CD8-positive, alpha-beta memory T cell (primary cell): Measurements from ENCODE around the gene RELCH. TPM values are rescaled to one million over a fixed set of nuclear protein-coding genes. Genes with fewer than 3 reads are reported as not detected.

Source experiments
- CTCF ChIA-PET: fragments of 350-600 bp; sonication (Branson Sonifier 250); formaldehyde crosslinking; loops from one replicate; lab custom pipeline; 2021; ENCODE audit warnings: antibody characterized with exemption; lab: Charles Lee
- POLR2A ChIA-PET: fragments of 350-600 bp; sonication (Branson Sonifier 250); formaldehyde crosslinking; loops from one replicate; lab custom pipeline; 2021; ENCODE audit warnings: antibody characterized with exemption; lab: Charles Lee
- DNase-seq, 5 donors: peaks; one replicate each; pipeline versions ENCODE4 v3.0.0 to v3.0.0-alpha.2; 2020 to 2022; ENCODE audit warnings: mixed read lengths in 1 of 5
- H3K27ac ChIP-seq: one replicate; pipeline ENCODE4 v1.7.0; 2013; ENCODE audit warnings: low read depth, mild to moderate bottlenecking, low read length, moderate library complexity
- H3K27me3 ChIP-seq: 2 replicates; pipeline ENCODE4 v1.7.0; 2013; ENCODE audit warnings: low read length, mild to moderate bottlenecking; ENCODE audit not compliant: insufficient read depth, poor library complexity, severe bottlenecking
- H3K36me3 ChIP-seq: 2 replicates; pipeline ENCODE4 v1.7.0; 2013; ENCODE audit warnings: mild to moderate bottlenecking, low read length, moderate library complexity; ENCODE audit not compliant: insufficient read depth
- H3K4me1 ChIP-seq: 2 replicates; pipeline ENCODE4 v1.7.0; 2013; ENCODE audit warnings: mild to moderate bottlenecking, low read length, moderate library complexity; ENCODE audit not compliant: insufficient read depth
- H3K4me3 ChIP-seq: 2 replicates; pipeline ENCODE4 v1.7.0; 2013; ENCODE audit warnings: mild to moderate bottlenecking, low read length
- H3K9me3 ChIP-seq: 2 replicates; pipeline ENCODE4 v1.7.0; 2013; ENCODE audit warnings: mild to moderate bottlenecking, low read length
- H3K27ac Mint-ChIP-seq, 8 donors: one replicate each; pipeline ENCODE4 v1.8.0; 2020 to 2021; ENCODE audit warnings: mixed read lengths in 8 of 8, mild to moderate bottlenecking in 6 of 8, inconsistent platforms in 3 of 8, moderate library complexity in 3 of 8
- H3K27me3 Mint-ChIP-seq, 2 donors: one replicate each; pipeline ENCODE4 v1.8.0; 2020 to 2021; ENCODE audit warnings: mixed read lengths in 2 of 2, mild to moderate bottlenecking in 1 of 2, moderate library complexity in 1 of 2
- H3K36me3 Mint-ChIP-seq, 3 donors: one replicate each; pipeline ENCODE4 v1.8.0; 2020 to 2021; ENCODE audit warnings: mixed read lengths in 3 of 3, inconsistent platforms in 1 of 3, mild to moderate bottlenecking in 1 of 3
- H3K4me1 Mint-ChIP-seq, 3 donors: one replicate each; pipeline ENCODE4 v1.8.0; 2020 to 2021; ENCODE audit warnings: mixed read lengths in 3 of 3, inconsistent platforms in 1 of 3, mild to moderate bottlenecking in 1 of 3
- H3K4me3 Mint-ChIP-seq, 7 donors: one replicate each; pipeline ENCODE4 v1.8.0; 2020 to 2021; ENCODE audit warnings: mixed read lengths in 7 of 7, mild to moderate bottlenecking in 6 of 7, moderate library complexity in 4 of 7, inconsistent platforms in 2 of 7
- H3K9me3 Mint-ChIP-seq, 5 donors: one replicate each; pipeline ENCODE4 v1.8.0; 2020 to 2022; ENCODE audit warnings: mixed read lengths in 5 of 5, mild to moderate bottlenecking in 3 of 5, moderate library complexity in 2 of 5, inconsistent platforms in 1 of 5
- polyA plus RNA-seq: library from polyadenylated mRNA; unstranded; fragments of 300-500 nt; fragmentation: Illumina TruSeq; gene quantifications from one replicate; pipeline ENCODE4 v1.2.3, GENCODE V29; 2021
- total RNA-seq, 2 experiments: library from RNA; stranded (reverse); gene quantifications; one replicate each; pipeline ENCODE4 v1.2.3, GENCODE V29; 2021

Gene RELCH
- total and polyA plus RNA-seq, 3 experiments from 2014 or later = 7.4 to 19.6 (median 19.6) TPM

DNA sequence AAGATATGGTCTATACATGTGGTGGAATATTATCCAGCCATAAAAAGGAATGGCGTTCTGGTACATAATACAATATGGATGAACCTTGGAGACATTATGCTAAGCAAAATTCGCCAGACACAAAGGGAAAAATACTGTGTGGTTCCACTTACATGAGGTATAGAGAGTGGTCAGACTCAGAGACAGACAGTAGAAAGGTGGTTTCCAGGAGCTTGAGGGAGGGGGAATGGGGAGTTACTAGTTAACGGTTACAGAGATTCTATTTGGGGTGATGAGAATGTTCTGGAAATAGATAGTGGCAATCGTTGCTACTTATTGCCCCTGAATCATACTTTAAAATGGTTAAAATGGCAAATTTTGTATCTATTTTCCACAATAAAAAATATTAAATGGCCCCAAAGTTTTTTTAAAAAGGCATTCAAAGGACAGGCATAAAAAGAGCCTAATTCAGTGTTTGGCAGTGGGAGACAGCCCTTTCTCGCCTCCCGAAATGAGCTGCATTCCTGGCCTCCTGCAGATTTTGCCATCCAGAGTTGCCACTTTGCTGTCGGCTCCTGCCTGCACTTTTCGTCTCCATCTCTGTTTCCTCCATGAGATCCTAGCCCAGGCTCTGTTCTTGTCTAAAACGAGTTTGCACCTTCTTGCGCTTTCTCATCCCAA is 151.5 kb downstream of the RELCH start:
- Histone ChIP-seq H3K27me3 (no peaks in the 10 kb centered on the region), H3K4me3 (no peak overlapping the region), H3K27ac (no peak overlapping the region), H3K4me1 (no peaks in the 10 kb centered on the region), H3K9me3 (no peaks in the 10 kb centered on the region), H3K36me3 (no peaks in the 10 kb centered on the region)
- H3K27ac Mint-ChIP-seq = peak overlapping the region in 1 of 8 donors; percentile 73
- no peak for DNase-seq
- H3K4me3 Mint-ChIP-seq = no peak overlapping the region
- no peaks in the 10 kb centered on the region for H3K9me3 Mint-ChIP-seq
- ChIA-PET CTCF (no interaction called here), POLR2A (no interaction called here)
- H3K36me3 Mint-ChIP-seq = peaks cover 0 to 3% (median 0%) of the 10 kb centered on the region in 3 donors
- peaks cover 13 to 55% of the 10 kb centered on the region in 2 donors for H3K27me3 Mint-ChIP-seq
- peaks cover 0 to 5% (median 0%) of the 10 kb centered on the region in 3 donors for H3K4me1 Mint-ChIP-seq

DNA sequence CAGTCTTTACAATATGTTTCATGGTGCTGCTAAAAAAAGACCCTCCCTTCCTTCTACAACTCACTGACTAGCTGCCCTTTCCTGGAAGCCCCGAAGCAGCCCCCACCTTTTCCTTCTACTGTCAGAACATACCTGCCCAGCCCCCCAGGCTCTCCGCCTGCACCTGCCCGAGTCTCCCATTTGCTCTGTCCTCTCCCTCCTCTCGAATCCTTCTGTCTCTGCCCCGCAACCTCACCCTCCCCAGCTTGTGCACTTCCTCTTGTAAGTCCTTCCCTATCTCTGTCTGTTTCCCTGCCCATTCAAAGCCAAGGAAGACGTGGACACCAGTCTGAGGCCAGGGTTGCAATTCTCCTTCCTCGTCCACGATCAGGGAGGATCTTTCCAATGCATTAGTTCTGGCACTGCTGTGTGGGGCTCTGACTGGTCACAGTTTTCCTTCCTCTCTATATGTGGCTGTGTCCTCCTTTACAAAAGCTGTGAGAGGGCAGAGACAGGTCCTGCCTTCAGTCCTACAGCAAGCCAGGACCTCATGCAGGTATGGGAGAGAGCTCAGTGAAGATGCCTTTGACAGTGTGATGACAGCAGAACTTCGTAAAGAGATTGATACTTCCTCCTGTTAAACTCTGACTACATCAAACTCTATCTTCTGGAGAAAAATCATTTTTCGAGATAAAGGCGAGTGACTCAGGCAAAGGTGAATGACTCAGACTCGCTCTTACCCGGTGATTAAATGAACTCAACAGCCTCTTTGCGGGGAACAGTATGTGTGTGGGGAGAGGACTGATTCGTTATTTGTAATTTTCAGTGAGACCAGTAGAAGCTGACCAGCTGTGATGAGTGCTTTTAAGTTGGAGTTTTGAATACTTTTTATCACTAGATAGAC is 152.3 kb downstream of the RELCH start:
- no peak for DNase-seq
- ChIA-PET POLR2A (no interaction called here), CTCF (no interaction called here)
- peaks cover 0 to 3% (median 0%) of the 10 kb centered on the region in 3 donors for H3K36me3 Mint-ChIP-seq
- no peaks in the 10 kb centered on the region for H3K9me3 Mint-ChIP-seq
- peaks cover 0 to 5% (median 0%) of the 10 kb centered on the region in 3 donors for H3K4me1 Mint-ChIP-seq
- no peaks in the 10 kb centered on the region for H3K27me3 ChIP-seq
- no peak overlapping the region for H3K27ac ChIP-seq
- no peaks in the 10 kb centered on the region for H3K36me3 ChIP-seq
- peak overlapping the region in 1 of 8 donors; percentile 73 for H3K27ac Mint-ChIP-seq
- H3K4me3 ChIP-seq = no peak overlapping the region
- H3K4me1 ChIP-seq = no peaks in the 10 kb centered on the region
- H3K4me3 Mint-ChIP-seq = peak overlapping the region in 2 of 7 donors; percentile 16 to 37
- H3K9me3 ChIP-seq = no peaks in the 10 kb centered on the region
- peaks cover 10 to 52% of the 10 kb centered on the region in 2 donors for H3K27me3 Mint-ChIP-seq

DNA sequence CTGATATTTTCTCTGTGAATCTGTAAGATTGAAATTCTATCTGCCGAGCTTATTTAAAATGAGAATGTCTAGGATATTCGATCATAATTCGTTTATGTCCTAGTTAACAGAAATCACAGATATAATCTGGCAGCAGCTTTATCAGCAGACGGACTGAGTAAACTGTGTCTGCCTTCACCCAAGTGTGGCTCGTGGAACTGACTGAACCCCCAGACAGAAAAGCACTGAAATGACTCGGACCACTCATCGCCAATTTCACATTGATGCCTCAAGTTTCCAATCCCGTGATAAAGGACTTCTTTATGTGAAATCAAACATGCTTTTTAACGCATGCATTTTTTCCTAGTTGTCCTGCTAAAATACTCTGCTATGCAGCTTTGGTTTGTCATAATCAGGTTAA is 153.9 kb downstream of the RELCH start:
- no peak overlapping the region for H3K27ac Mint-ChIP-seq
- DNase-seq = no peak
- no peaks in the 10 kb centered on the region for H3K9me3 Mint-ChIP-seq
- H3K36me3 Mint-ChIP-seq = no peaks in the 10 kb centered on the region
- H3K4me1 Mint-ChIP-seq = peaks cover 0 to 5% (median 0%) of the 10 kb centered on the region in 3 donors
- H3K9me3 ChIP-seq = no peaks in the 10 kb centered on the region
- H3K4me3 Mint-ChIP-seq = no peak overlapping the region
- no peaks in the 10 kb centered on the region for H3K36me3 ChIP-seq
- ChIA-PET POLR2A (no interaction called here), CTCF (no interaction called here)
- H3K4me3 ChIP-seq = no peak overlapping the region
- H3K27ac ChIP-seq = no peak overlapping the region
- H3K27me3 Mint-ChIP-seq = peaks cover 6 to 41% of the 10 kb centered on the region in 2 donors
- H3K27me3 ChIP-seq = no peaks in the 10 kb centered on the region
- H3K4me1 ChIP-seq = no peaks in the 10 kb centered on the region

DNA sequence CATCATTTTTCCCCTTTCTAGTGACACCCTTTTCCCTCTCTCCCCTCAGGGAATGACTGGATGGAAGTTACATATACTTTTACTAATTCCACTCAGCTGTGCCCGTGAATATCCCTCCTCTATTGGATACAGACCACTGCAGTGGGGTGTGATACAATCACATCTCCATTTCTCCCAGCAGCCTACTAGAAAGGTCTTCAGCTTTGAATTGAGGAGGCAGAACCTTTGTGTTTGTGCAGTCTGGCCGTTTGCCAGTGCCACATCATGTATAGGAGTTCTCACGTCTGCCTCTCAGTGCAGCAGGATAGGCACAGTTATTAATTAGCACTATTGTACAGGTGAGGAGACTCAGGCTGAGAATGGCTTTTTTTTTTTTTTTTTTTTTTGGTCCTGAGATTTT is 154.4 kb downstream of the RELCH start:
- no peak overlapping the region for H3K27ac ChIP-seq
- Mint-ChIP-seq H3K27me3 (peaks cover 6 to 39% of the 10 kb centered on the region in 2 donors), H3K36me3 (no peaks in the 10 kb centered on the region), H3K4me1 (peaks cover 0 to 5% (median 0%) of the 10 kb centered on the region in 3 donors), H3K27ac (no peak overlapping the region), H3K9me3 (no peaks in the 10 kb centered on the region), H3K4me3 (no peak overlapping the region)
- no peaks in the 10 kb centered on the region for H3K36me3 ChIP-seq
- no peaks in the 10 kb centered on the region for H3K4me1 ChIP-seq
- CTCF ChIA-PET = no interaction called here
- H3K9me3 ChIP-seq = no peaks in the 10 kb centered on the region
- POLR2A ChIA-PET = no interaction called here
- no peak overlapping the region for H3K4me3 ChIP-seq
- H3K27me3 ChIP-seq = no peaks in the 10 kb centered on the region
- no peak for DNase-seq

DNA sequence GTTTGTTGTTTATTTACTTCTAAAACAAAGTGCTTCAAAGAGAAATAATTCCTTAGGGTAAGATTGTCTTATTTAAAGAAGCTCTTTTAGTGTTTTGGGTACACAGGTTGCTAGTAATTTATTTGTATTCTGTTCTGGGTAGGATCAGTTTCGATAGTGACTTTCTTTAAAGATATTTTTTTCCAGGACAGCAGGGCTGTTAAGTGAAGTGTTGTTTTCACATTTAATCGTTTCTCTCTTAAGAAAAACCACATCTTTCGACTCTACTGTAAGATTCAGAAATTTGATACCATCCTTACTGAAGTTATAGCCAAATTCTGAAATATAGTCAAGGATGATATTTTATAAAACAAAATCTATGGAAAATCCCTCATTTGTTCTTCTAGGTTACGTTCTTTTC is 155.8 kb downstream of the RELCH start:
- no peaks in the 10 kb centered on the region for H3K36me3 Mint-ChIP-seq
- H3K36me3 ChIP-seq = no peaks in the 10 kb centered on the region
- CTCF ChIA-PET = no interaction called here

DNA sequence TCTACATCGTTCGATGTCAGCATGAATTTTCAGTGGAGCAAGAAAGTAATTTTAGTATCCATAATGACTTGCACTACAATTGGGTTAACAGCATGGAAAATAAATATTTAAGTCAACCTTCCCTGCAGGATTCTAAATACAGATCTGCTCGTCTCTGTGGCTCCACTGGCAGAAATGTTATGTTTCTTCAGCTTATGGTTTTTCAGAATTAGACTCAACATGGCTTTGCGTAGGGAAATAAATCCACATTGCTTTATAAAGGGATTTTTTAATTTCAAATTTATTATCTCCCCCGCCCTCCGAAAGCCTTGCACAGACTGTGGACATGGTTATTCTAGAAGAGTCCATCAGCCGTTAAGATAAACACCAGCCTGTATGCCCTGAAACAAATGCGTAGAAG is 156.3 kb downstream of the RELCH start:
- no peaks in the 10 kb centered on the region for H3K4me1 ChIP-seq
- no peaks in the 10 kb centered on the region for H3K27me3 ChIP-seq
- H3K4me3 ChIP-seq = no peak overlapping the region
- no peak for DNase-seq
- Mint-ChIP-seq H3K4me3 (no peak overlapping the region), H3K36me3 (no peaks in the 10 kb centered on the region), H3K4me1 (peaks cover 0 to 5% (median 0%) of the 10 kb centered on the region in 3 donors), H3K9me3 (no peaks in the 10 kb centered on the region), H3K27ac (no peak overlapping the region), H3K27me3 (peaks cover 7 to 32% of the 10 kb centered on the region in 2 donors)
- ChIA-PET POLR2A (no interaction called here), CTCF (no interaction called here)
- H3K36me3 ChIP-seq = no peaks in the 10 kb centered on the region
- no peaks in the 10 kb centered on the region for H3K9me3 ChIP-seq
- no peak overlapping the region for H3K27ac ChIP-seq

More for the DNA sequence above, 155.8 kb downstream of the RELCH start:
- peak overlapping the region in 2 of 8 donors; percentile 40 to 48 for H3K27ac Mint-ChIP-seq
- Histone ChIP-seq H3K27me3 (no peaks in the 10 kb centered on the region), H3K4me3 (no peak overlapping the region), H3K4me1 (no peaks in the 10 kb centered on the region), H3K27ac (no peak overlapping the region), H3K9me3 (no peaks in the 10 kb centered on the region)
- peaks cover 0 to 5% (median 0%) of the 10 kb centered on the region in 3 donors for H3K4me1 Mint-ChIP-seq
- H3K4me3 Mint-ChIP-seq = no peak overlapping the region
- H3K9me3 Mint-ChIP-seq = no peaks in the 10 kb centered on the region
- DNase-seq = no peak
- POLR2A ChIA-PET = no interaction called here
- peaks cover 7 to 35% of the 10 kb centered on the region in 2 donors for H3K27me3 Mint-ChIP-seq

DNA sequence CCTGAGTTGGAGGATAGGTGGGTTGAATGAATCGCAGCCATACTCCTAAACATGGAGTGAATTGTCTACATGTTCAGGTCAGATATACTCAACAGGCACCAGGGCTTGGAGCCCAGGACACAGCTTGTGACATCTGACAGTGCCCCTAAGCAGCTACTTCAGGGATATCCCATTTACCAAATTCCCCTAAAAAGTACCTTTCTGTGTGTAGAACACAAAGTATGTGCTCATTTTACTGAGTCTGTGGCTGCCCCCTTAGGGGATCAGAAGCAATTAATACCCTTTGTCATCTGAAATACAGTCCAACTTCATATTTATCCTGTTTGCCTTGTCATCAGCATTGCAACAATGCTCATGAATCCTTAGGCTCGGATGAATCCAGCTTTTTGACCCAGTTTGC is 158.9 kb downstream of the RELCH start:
- Histone ChIP-seq H3K4me3 (no peak overlapping the region), H3K27me3 (no peaks in the 10 kb centered on the region), H3K9me3 (no peaks in the 10 kb centered on the region), H3K36me3 (no peaks in the 10 kb centered on the region), H3K4me1 (no peaks in the 10 kb centered on the region), H3K27ac (no peak overlapping the region)
- DNase-seq = no peak
- Mint-ChIP-seq H3K27ac (peak overlapping the region in 1 of 8 donors; percentile 42), H3K9me3 (no peaks in the 10 kb centered on the region), H3K4me3 (no peak overlapping the region), H3K27me3 (peaks cover 2 to 13% of the 10 kb centered on the region in 2 donors), H3K36me3 (no peaks in the 10 kb centered on the region), H3K4me1 (no peaks in the 10 kb centered on the region)
- ChIA-PET CTCF (no interaction called here), POLR2A (no interaction called here)
